BLaER1 treated with 17β-estradiol and CSF1 and Interleukin-3, amounts not matched to agents 10 nM and 100 nM (cell line): ENCODE results near the gene SLCO4A1.

ENCODE experiments used
- H3K27ac ChIP-seq, 11 experiments: shearing (Covaris generic); formaldehyde crosslinking; 2 replicates each; pipeline ENCODE4 v1.8.1; 2022
- H3K27me3 ChIP-seq, 11 experiments: shearing (Covaris generic); formaldehyde crosslinking; 2 replicates each; pipeline ENCODE4 v1.8.1; 2022
- H3K36me3 ChIP-seq, 11 experiments: shearing (Covaris generic); formaldehyde crosslinking; 2 replicates each; pipeline ENCODE4 v1.8.1; 2022
- H3K4me1 ChIP-seq, 10 experiments: shearing (Covaris generic); formaldehyde crosslinking; 2 replicates each; pipeline ENCODE4 v1.8.1; 2022
- H3K4me2 ChIP-seq, 11 experiments: shearing (Covaris generic); formaldehyde crosslinking; 2 replicates each; pipeline ENCODE4 v1.8.1; 2022
- H3K4me3 ChIP-seq, 10 experiments: shearing (Covaris generic); formaldehyde crosslinking; 2 replicates each; pipeline ENCODE4 v1.8.1; 2022
- H3K9ac ChIP-seq, 11 experiments: shearing (Covaris generic); formaldehyde crosslinking; 2 replicates each; pipeline ENCODE4 v1.8.1; 2022
- H3K9me3 ChIP-seq, 11 experiments: shearing (Covaris generic); formaldehyde crosslinking; replicated peaks in 1 of 11; 2 replicates each; pipeline ENCODE4 v1.8.1; 2022
- H4K20me1 ChIP-seq, 11 experiments: shearing (Covaris generic); formaldehyde crosslinking; 2 replicates each; pipeline ENCODE4 v1.8.1; 2022
- Cebpa-rat ChIP-seq, 11 experiments: shearing (Covaris generic); IDR thresholded peaks; 2 replicates each; pipeline ENCODE4 v1.8.1; 2022

Gene SLCO4A1

GRCh38 chr20:62703853-62704228, 61.5 kb downstream of the SLCO4A1 start:
- H3K36me3 ChIP-seq = no peaks in the 10 kb centered on the region
- no peaks in the 10 kb centered on the region for H3K9me3 ChIP-seq
- peaks cover 0 to 11% (median 4%) of the 10 kb centered on the region in 11 experiments; a peak in 5 of 22 replicates for H4K20me1 ChIP-seq
- peak overlapping the region; percentile 38 to 97 (median 55); a peak in 20 of 22 replicates for H3K4me2 ChIP-seq
- H3K4me1 ChIP-seq = peaks cover 37 to 65% (median 59%) of the 10 kb centered on the region in 10 experiments
- H3K9ac ChIP-seq = peak overlapping the region in 1 of 11 experiments; percentile 2; a peak in 1 of 22 replicates
- H3K27ac ChIP-seq = no peak overlapping the region
- no peak overlapping the region for H3K4me3 ChIP-seq
- TF ChIP-seq Cebpa-rat (IDR thresholded peaks at IDR 0.05) = no peak
- peaks cover 22 to 34% (median 26%) of the 10 kb centered on the region in 11 experiments for H3K27me3 ChIP-seq

- no peak overlapping the region; a peak in 1 of 22 replicates for H3K9ac ChIP-seq
- H3K4me1 ChIP-seq = peaks cover 41 to 71% (median 65%) of the 10 kb centered on the region in 10 experiments
Measured at GRCh38 chr20:62704341-62704948, 62.1 kb downstream of the SLCO4A1 start.

GRCh38 chr20:62705627-62706026, 63.3 kb downstream of the SLCO4A1 start:
- no peaks in the 10 kb centered on the region for H3K9me3 ChIP-seq
- no peaks in the 10 kb centered on the region for H3K36me3 ChIP-seq
- no peak overlapping the region for H3K9ac ChIP-seq
- peaks cover 44 to 73% (median 67%) of the 10 kb centered on the region in 10 experiments for H3K4me1 ChIP-seq
- no peak overlapping the region for H3K4me3 ChIP-seq
- no peak overlapping the region for H3K27ac ChIP-seq
- peaks cover 0 to 25% (median 7%) of the 10 kb centered on the region in 11 experiments; a peak in 7 of 22 replicates for H4K20me1 ChIP-seq
- H3K27me3 ChIP-seq = peaks cover 40 to 51% (median 44%) of the 10 kb centered on the region in 11 experiments
- peak overlapping the region in 7 of 11 experiments; percentile 9 to 97 (median 54); a peak in 8 of 22 replicates for H3K4me2 ChIP-seq
- TF ChIP-seq Cebpa-rat (IDR thresholded peaks at IDR 0.05) = no peak

More at GRCh38 chr20:62704341-62704948, 62.1 kb downstream of the SLCO4A1 start:
- Histone ChIP-seq H3K4me3 (no peak overlapping the region), H3K4me2 (peak overlapping the region; percentile 38 to 97 (median 54); a peak in 20 of 22 replicates), H3K36me3 (no peaks in the 10 kb centered on the region), H3K9me3 (no peaks in the 10 kb centered on the region), H4K20me1 (peaks cover 0 to 14% (median 7%) of the 10 kb centered on the region in 11 experiments; a peak in 7 of 22 replicates), H3K27me3 (peaks cover 28 to 40% (median 32%) of the 10 kb centered on the region in 11 experiments), H3K27ac (no peak overlapping the region)
- TF ChIP-seq Cebpa-rat (IDR thresholded peaks at IDR 0.05) = no peak

- no peak overlapping the region for H3K27ac ChIP-seq
- peaks cover 45 to 57% (median 50%) of the 10 kb centered on the region in 11 experiments for H3K27me3 ChIP-seq
Measured at GRCh38 chr20:62706344-62706743, 64.0 kb downstream of the SLCO4A1 start.

GRCh38 chr20:62706857-62707256, 64.6 kb downstream of the SLCO4A1 start:
- Histone ChIP-seq H3K4me3 (no peak overlapping the region), H3K9me3 (no peaks in the 10 kb centered on the region), H3K4me2 (peak overlapping the region in 9 of 11 experiments; percentile 6 to 97 (median 93); a peak in 15 of 22 replicates), H3K27ac (no peak overlapping the region), H3K36me3 (no peaks in the 10 kb centered on the region), H3K27me3 (peaks cover 45 to 57% (median 50%) of the 10 kb centered on the region in 11 experiments), H3K4me1 (peaks cover 50 to 79% (median 70%) of the 10 kb centered on the region in 10 experiments), H4K20me1 (peaks cover 0 to 25% (median 7%) of the 10 kb centered on the region in 11 experiments; a peak in 7 of 22 replicates), H3K9ac (no peak overlapping the region)
- no peak for TF ChIP-seq Cebpa-rat (IDR thresholded peaks at IDR 0.05)

More at GRCh38 chr20:62706344-62706743, 64.0 kb downstream of the SLCO4A1 start:
- no peaks in the 10 kb centered on the region for H3K36me3 ChIP-seq
- TF ChIP-seq Cebpa-rat (IDR thresholded peaks at IDR 0.05) = no peak
- peak overlapping the region in 7 of 11 experiments; percentile 26 to 97 (median 93); a peak in 11 of 22 replicates for H3K4me2 ChIP-seq
- no peak overlapping the region for H3K9ac ChIP-seq
- H3K9me3 ChIP-seq = no peaks in the 10 kb centered on the region
- no peak overlapping the region for H3K4me3 ChIP-seq
- H3K4me1 ChIP-seq = peaks cover 50 to 79% (median 70%) of the 10 kb centered on the region in 10 experiments
- H4K20me1 ChIP-seq = peaks cover 0 to 25% (median 7%) of the 10 kb centered on the region in 11 experiments; a peak in 7 of 22 replicates

GRCh38 chr20:62707276-62707920, 65.1 kb downstream of the SLCO4A1 start:
- H3K4me3 ChIP-seq = peak overlapping the region in 5 of 10 experiments; percentile 56 to 72 (median 60); a peak in 6 of 20 replicates
- H3K9ac ChIP-seq = no peak overlapping the region
- H3K27me3 ChIP-seq = peaks cover 45 to 57% (median 50%) of the 10 kb centered on the region in 11 experiments
- peaks cover 50 to 78% (median 69%) of the 10 kb centered on the region in 10 experiments for H3K4me1 ChIP-seq
- TF ChIP-seq Cebpa-rat (IDR thresholded peaks at IDR 0.05) = no peak
- no peaks in the 10 kb centered on the region for H3K36me3 ChIP-seq
- H3K27ac ChIP-seq = no peak overlapping the region
- H3K9me3 ChIP-seq = no peaks in the 10 kb centered on the region
- H3K4me2 ChIP-seq = peak overlapping the region; percentile 91 to 97 (median 96)
- H4K20me1 ChIP-seq = peaks cover 0 to 25% (median 7%) of the 10 kb centered on the region in 11 experiments; a peak in 7 of 22 replicates

GRCh38 chr20:62707921-62708521, 65.7 kb downstream of the SLCO4A1 start:
- Histone ChIP-seq H3K36me3 (no peaks in the 10 kb centered on the region), H3K4me1 (peaks cover 45 to 71% (median 62%) of the 10 kb centered on the region in 10 experiments), H4K20me1 (peaks cover 0 to 25% (median 7%) of the 10 kb centered on the region in 11 experiments; a peak in 7 of 22 replicates), H3K9me3 (no peaks in the 10 kb centered on the region), H3K4me3 (peak overlapping the region; percentile 50 to 72 (median 59)), H3K9ac (peak overlapping the region in 6 of 11 experiments; percentile 6 to 50 (median 26); a peak in 5 of 22 replicates), H3K27me3 (peaks cover 45 to 53% (median 50%) of the 10 kb centered on the region in 11 experiments), H3K27ac (no peak overlapping the region), H3K4me2 (peak overlapping the region; percentile 91 to 97 (median 96))
- TF ChIP-seq Cebpa-rat (IDR thresholded peaks at IDR 0.05) = no peak

GRCh38 chr20:62708591-62709536, 66.6 kb downstream of the SLCO4A1 start, which contains the start of gene NTSR1:
Gene NTSR1, plus strand, starts transcription at chr20:62708836. Its CDS starts 372 bp downstream, at chr20:62709208.
- Histone ChIP-seq H3K9me3 (no peaks in the 10 kb centered on the region), H3K4me3 (peak within 1 kb of the TSS; percentile 50 to 72 (median 59)), H4K20me1 (peaks cover 0 to 25% (median 7%) of the 10 kb centered on the region in 11 experiments; a peak in 7 of 22 replicates), H3K9ac (peak within 1 kb of the TSS in 8 of 11 experiments; percentile 6 to 50 (median 26); a peak in 6 of 22 replicates), H3K27me3 (peaks cover 45 to 51% (median 50%) of the 10 kb centered on the region in 11 experiments), H3K27ac (no peak within 1 kb of the TSS), H3K4me1 (peaks cover 36 to 63% (median 56%) of the 10 kb centered on the region in 10 experiments), H3K4me2 (peak within 1 kb of the TSS; percentile 91 to 97 (median 96)), H3K36me3 (no peaks in the 10 kb centered on the region)
- no peak for TF ChIP-seq Cebpa-rat (IDR thresholded peaks at IDR 0.05)
